Amniotic stem cell (primary cell): ENCODE results near the gene EXOC3L2.

Source experiments
- DNase-seq: peaks from one replicate; lab custom pipeline; 2025; lab: John Stamatoyannopoulos, UW

EXOC3L2 gene

DNA sequence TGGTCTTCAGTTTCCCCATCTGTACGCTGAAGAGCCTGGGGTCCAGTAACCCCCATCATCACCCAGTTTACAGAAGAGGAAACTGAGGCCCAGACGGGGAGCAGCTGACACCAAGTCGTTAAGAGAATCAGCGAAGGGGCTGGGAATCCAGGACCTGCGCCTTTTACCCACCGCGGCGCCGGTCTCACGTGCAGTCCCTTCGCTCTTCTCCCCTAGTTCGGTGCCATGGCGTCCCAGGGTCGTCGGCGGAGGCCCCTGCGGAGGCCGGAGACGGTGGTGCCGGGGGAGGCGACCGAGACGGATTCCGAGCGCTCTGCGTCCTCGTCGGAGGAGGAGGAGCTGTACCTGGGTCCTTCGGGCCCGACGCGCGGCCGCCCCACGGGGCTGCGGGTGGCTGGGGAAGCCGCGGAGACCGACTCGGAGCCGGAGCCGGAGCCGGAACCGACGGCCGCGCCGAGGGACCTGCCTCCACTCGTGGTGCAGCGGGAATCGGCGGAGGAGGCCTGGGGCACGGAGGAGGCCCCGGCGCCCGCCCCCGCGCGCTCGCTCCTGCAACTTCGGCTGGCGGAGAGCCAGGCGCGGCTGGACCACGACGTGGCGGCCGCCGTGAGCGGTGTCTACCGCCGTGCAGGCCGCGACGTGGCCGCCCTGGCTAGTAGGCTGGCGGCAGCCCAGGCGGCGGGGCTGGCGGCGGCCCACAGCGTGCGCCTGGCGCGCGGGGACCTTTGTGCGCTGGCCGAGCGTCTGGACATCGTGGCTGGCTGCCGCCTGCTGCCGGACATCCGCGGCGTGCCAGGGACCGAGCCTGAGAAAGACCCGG is 65.9 kb downstream of the EXOC3L2 start:
- no peak for DNase-seq

DNA sequence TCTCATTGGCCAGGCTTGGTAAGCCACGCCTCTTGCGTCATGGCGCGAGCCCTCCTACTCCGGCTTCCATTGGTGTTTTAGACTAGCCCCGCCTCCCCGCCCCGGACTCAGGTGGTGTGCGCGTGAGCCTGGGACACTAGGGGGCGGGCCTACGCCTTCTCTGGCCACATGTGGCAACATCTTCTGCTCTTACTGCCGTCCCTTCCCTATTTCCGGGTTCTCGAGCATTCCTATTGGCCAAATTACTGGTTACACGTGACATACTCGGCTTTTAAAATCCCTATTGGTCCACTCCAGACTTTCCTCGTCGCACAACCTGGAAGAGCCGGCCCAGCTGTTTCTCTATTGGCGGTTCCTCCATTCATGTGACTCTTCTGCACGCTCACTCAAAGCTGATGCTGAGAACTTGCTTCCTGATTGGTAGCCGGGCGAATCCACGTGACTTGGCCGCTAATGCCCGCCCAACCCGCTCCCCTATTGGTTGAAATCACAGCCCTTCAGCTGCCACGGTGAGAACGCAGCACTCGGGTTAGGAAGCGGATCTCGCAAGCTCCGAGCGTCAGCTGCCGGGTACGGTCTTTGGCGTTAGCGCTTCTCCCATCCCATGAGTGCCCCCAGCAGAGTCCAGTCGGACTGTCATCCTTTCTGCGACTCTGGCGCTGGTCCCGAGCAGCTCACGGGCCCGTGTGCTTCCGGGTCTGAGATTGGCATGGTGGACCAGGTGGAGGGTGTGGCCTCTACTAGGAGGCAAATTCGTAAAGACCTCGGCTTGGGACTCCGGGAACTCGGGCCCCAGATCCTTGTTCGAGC is 66.7 kb downstream of the EXOC3L2 start, which contains the start of gene BLOC1S3:
BLOC1S3 (plus strand) TSS at position 523 of the 810 bp plus-strand sequence. CDS start 513 bp downstream, outside the sequence.
- DNase-seq: peak; percentile 100

DNA sequence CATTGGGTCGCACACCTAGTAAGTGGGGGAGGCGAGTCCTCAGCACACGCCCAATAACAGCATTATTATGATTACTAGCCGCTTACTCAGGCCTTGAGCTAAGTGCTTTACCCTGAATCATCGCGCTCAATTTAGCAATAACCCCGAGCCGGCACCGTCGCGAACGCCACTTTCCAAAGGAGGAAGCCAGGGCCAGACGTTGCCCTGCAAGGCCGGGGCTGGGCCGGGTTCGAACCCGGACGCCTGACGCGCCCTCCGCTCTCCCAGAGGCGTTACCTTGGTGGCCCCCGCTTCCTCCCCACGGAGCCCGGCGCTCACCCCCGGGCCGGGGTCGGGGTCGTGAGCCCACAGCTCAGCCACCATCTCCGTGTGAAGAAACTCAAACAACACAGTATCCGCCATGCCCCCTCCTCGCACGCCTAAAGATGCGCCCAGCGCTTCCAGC is 67.4 kb downstream of the EXOC3L2 start, which contains the start of gene TRAPPC6A:
TRAPPC6A (minus strand) TSS at position 421 of the 445 bp plus-strand sequence; CDS start at position 402, 19 bp downstream.
- DNase-seq: no peak

DNA sequence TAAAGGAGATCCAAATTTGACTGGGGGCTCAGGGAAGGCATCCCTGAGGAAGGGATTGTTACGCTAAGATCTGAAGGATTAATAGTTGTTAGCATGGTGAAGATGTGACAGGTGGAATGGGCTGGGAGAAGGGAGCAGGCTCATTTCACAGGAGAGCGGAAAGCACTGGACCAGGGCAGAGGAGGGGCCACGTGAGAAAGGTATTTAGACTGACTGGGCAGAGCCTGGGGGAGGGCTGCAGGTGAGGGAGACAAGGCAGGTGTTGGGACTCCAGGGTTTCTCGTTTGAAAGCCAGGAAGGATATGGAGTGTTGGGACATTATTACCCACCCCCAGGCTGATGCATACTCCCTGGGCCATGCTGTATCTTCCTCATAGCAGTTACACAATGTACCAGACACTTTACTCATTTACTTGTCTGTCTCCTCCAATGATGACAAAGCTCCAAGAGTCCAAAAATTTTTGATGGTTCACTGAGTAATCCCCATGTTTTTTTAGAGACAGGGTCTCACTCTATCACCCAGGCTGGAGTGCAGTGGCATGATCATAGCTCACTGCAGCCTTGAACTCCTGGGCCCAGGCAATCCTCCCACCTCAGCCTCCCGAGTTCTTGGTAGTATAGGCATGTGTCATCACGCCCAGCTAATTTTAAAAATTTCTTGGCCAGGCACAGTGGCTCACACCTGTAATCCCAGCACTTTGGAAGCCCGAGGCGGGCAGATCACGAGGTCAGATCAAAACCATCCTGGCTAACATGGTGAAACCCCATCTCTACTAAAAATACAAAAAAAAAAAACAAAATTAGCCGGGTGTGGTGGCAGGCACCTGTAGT is 69.5 kb downstream of the EXOC3L2 start:
- DNase-seq: no peak

DNA sequence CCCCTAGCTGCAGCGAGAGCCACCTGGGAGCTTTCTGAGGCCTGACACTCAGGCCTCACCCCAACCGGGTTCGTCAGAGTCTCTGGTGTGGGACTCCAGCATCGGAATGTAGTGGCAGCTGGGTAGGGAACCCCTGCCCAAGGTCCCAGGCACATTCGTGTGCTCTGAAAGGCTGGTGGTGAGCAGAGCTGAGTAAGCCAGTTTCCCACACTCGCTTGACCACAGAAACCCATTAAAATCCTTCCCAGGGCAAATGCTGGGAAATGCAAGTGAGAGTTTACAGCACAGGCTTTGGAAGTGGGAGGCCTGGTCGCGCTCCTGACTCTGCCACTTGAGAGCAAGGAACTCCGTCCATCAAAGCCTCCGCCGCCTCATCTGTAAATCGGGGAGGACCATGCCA is 71.4 kb downstream of the EXOC3L2 start:
- no peak for DNase-seq

- no peak for DNase-seq
These were observed 72.5 kb downstream of the EXOC3L2 start for GRCh38 chr19:45172611-45173208.

DNA sequence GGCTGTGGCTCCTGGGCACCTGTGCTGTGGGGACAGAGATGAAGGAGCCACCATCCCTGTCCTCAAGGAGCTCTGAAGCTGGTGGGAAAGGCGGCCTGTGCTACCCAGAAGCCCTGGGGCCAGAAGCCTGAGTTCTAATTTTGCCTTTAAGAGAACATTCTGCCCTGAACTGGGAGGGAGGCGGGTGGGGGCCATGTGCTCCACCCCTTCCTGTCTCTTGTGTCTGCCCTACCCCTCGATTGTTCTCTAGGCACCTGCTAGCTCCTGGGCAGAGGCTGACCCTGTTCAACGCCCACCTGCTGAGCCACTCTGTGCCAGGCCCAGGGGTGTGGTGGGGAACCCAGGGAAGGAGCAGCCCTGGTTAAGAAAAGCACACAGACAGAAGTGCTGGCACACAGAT is 73.0 kb downstream of the EXOC3L2 start:
- DNase-seq: no peak

DNA sequence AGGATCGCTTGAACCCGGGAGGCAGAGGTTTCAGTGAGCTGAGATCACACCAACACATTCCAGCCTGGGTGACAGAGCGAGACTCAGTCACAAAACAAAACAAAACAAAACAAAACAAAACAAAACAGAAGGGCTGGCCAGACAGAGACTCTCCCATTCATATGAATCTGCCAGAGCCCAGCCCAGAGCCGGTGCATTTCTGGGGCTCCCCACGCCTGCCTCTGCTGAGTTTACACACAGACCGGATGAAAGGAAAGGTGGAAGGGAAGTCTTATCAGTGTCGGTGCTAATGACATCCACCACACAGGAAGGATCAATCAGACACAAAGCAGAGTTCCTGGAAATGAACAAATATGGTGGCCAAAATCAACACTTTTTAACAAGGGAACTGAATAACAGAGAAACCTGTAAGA is 74.0 kb downstream of the EXOC3L2 start:
- DNase-seq: no peak

DNA sequence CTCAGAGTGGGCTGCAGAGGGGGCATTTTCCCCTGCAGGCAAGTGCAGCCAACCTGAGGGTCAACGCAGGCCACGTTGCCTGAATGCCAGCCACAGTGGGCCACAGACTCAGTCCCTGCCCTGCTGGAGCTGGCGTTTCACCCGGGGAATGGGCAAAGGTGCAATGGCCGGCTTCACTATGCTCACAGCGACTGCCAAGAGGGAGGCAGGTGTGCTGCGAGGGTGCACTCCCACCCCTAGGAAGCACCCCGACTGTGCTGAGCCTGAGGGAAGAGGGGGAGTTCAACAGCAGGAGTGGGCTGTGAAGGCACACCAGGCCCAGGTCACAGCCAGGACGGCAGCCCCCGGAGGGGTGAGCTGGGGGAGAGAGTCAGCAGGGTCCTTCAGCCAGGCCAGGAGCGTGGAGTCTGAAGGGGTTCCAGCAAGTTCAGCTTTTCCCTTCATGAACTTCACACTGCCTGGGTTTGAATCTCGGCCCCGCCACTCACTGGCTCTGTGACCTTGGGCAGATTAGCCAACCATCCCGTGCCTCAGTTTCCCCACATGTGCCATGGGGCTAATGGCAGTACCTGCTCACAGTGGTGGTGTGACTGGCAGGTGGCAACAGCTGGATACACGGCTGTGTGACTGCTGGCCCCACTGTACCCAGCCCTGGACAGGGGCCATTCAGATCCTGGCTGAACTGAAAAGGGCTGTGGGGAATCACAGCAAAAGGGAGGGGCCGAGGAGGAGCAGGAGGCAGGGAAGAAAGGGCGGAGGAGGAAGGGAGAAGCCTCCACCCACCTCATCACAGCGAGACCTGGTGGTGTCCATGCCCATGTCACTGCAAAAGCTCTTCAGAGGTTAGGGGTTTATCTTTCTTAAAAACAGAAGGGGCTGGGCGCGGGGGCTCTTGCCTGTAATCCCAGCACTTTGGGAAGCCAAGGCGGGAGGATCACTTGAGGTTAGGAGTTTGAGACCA is 74.8 kb downstream of the EXOC3L2 start:
- no peak for DNase-seq

DNA sequence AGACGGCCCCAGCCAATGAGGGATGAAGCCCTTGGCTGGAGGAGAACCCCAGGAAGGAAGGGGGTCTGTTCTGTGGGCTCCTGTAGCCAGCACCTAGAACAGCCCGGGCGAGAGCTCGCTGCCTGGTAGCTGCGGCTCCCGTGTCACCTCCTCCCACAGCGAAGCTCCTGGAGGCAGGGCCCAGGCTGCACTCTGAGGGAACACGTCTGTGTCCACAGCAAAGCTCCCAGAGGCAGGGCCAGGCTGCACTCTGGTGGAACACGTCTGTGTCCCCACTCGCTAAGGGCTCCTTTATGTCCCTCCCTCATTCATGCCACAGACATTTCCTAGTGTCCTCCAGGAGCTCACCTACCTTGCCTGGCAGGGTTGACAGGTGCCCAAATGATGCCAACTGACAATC is 75.6 kb downstream of the EXOC3L2 start:
- no peak for DNase-seq

- DNase-seq: no peak
These were observed 76.3 kb downstream of the EXOC3L2 start for GRCh38 chr19:45168767-45169351.

- DNase-seq: no peak
These were observed 78.4 kb downstream of the EXOC3L2 start for GRCh38 chr19:45166723-45167252.

GRCh38 chr19:45164577-45165335 is 80.5 kb downstream of the EXOC3L2 start:
- DNase-seq: no peak

DNA sequence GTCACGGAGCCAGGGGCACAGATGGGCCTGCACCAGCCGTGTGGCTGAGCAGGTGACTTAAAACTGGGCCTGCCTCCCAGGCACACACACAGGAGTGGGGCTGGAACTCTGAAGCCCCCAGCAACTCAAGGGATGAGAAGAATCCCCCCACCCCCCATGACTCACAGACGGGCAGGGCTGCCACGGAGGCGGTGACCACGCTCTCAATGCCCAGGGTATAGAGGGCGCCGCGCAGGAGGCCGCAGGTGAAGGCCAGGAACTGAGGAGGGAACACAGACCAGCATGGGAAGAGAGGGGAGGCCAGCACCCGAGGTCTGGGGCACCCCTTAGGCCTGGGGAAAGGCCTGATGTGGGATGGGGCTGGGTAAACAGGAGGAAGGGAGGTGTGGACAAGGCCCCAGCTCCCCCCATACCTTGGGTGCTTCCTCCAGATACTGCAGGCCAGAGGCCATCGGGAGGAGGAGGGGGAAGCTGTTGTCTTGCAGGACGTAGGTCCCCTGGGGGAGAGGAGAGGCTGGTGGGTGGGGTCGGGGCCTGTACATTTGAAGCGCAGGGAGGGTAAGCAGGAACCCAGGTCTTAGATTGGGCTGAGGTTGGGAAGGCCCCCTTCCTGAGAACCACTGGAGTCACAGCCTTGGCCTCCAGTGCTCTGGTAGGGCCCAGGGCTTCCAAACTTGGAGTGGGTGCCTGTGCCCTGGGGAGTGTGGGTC is 81.3 kb downstream of the EXOC3L2 start:
- DNase-seq: no peak

- DNase-seq: no peak
These were observed 82.1 kb downstream of the EXOC3L2 start for GRCh38 chr19:45163156-45163555.

DNA sequence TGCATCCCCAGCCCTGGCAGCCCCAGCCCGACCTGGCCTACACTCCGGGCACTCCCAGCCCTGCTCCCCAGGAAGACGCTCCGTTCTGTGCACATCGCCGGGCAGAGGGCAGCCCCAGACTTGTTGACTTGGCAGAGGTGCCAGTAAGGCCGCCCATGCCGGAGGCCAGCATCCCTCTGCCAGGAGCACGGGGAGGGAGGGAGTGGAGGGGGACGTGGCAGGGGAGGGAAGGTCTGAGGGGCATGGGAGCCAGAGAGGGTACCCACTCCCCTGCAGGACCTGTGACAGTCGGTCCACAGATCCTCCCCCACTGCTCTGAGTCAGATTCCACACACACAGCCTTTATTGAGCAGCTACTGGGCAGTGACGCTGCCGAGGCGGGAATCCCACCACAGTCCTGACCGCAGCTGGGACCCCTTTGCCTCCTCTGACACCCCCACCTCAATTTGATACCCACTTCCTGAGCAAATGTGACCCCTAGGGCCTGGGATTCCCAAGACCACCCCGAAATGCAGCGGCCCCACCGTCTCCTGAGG is 82.5 kb downstream of the EXOC3L2 start:
- DNase-seq: no peak
